ENCODE data around the gene TKTL1. TPM values are rescaled to one million over a fixed set of nuclear protein-coding genes. Genes with fewer than 3 reads are reported as not detected.

TKTL1 gene
- total and polyA plus RNA-seq, 2 of the 4 experiments (the other 2 are of a cell fraction): not detected

DNA sequence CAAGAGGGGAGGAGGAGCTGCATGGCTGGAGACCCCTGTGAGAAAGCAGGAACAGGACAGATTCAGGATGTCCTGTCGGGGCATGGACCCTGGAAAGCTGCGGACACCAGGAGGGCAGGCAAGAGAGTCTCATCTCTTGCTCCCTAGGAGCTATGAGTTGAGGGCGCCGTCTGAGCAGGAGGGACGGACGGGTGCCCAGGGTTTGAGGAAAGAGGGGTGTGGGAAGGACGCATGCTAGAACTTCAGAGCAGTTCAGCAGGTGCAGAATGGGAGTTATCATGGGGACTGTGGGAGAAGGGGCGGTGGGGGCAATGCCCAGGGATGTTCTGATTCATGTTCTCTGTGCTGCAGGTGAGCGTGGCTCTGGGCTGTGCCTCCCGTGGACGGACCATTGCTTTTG is 24.8 kb downstream of the TKTL1 start:
- intact Hi-C loops (cut with micrococcal nuclease) (no loop called here), in situ Hi-C loops (cut with MboI; ENCODE audit: low sequenced_read_pairs) (no loop called here), dilution Hi-C loops (cut with HindIII; ENCODE audit: low sequenced_read_pairs, unreplicated experiment) (no loop called here)
- Histone ChIP-seq H2BK5ac (ENCODE audit: low read depth, low read length, poor library complexity, severe bottlenecking) (no peak overlapping the region), H2BK15ac (ENCODE audit: low read depth, low read length) (no peak overlapping the region), H3K4ac (ENCODE audit: low read depth, low read length) (no peak overlapping the region), H3K9ac (ENCODE audit: low read depth, low read length) (no peak overlapping the region), H3K9me3 (ENCODE audit: control insufficient read depth, insufficient read depth, low read length) (no peaks in the 10 kb centered on the region), H2AK5ac (ENCODE audit: low read depth, low read length) (no peak overlapping the region), H3K18ac (ENCODE audit: low read depth, low read length) (no peak overlapping the region), H3K4me1 (ENCODE audit: control insufficient read depth, insufficient read depth, low read length) (peaks cover 3% of the 10 kb centered on the region; the same call in 1 of the 2 replicates), H2AFZ (replicated peaks; ENCODE audit: low read length, poor library complexity) (no peak overlapping the region), H4K20me1 (ENCODE audit: insufficient read depth, low read length) (no peaks in the 10 kb centered on the region), H3K36me3 (ENCODE audit: control insufficient read depth, insufficient read depth, low read length) (no peaks in the 10 kb centered on the region), H3K14ac (replicated peaks; ENCODE audit: low read depth, low read length) (no peak overlapping the region), H4K8ac (ENCODE audit: low read depth in 2 of 2, low read length in 2 of 2) (no peak overlapping the region), H3K4me3 (ENCODE audit: insufficient read depth, low read depth, low read length) (no peak overlapping the region), H3K27me3 (ENCODE audit: control insufficient read depth, insufficient read depth, low read length) (peaks cover 41% of the 10 kb centered on the region), H3K79me1 (ENCODE audit: low read depth in 1 of 2, low read length in 2 of 2) (no peaks in the 10 kb centered on the region), H2AK9ac (replicated peaks; ENCODE audit: low read depth, low read length, poor library complexity) (no peak overlapping the region), H3K27ac (ENCODE audit: insufficient read depth, low read length) (no peak overlapping the region), H3K23ac (ENCODE audit: low read depth, low read length) (no peak overlapping the region), H3K9me1 (ENCODE audit: insufficient read depth, low read length) (no peaks in the 10 kb centered on the region), H4K91ac (ENCODE audit: insufficient read depth, low read depth, low read length) (no peak overlapping the region), H2BK20ac (ENCODE audit: low read depth, low read length) (no peak overlapping the region), H3K56ac (ENCODE audit: extremely low read depth, insufficient read depth, low read length) (no peak overlapping the region), H2BK120ac (ENCODE audit: low read depth, low read length) (no peak overlapping the region), H3K4me2 (ENCODE audit: low read depth, low read length) (no peak overlapping the region), H4K5ac (ENCODE audit: low read depth, low read length) (no peak overlapping the region)
- TF ChIP-seq SMC3 (IDR thresholded peaks at IDR 0.05; ENCODE audit: low read depth, low read length) (no peak), MAZ (IDR thresholded peaks at IDR 0.05; ENCODE audit: borderline replicate concordance, low read depth, low read length) (no peak), BHLHE40 (IDR thresholded peaks at IDR 0.05; ENCODE audit: low read depth, low read length) (no peak), RAD21 (IDR thresholded peaks at IDR 0.05; ENCODE audit: low read length) (no peak), MAFK (IDR thresholded peaks at IDR 0.05; ENCODE audit: low read depth, low read length) (no peak), MXI1 (IDR thresholded peaks at IDR 0.05; ENCODE audit: borderline replicate concordance, low read depth, low read length) (no peak), RFX5 (IDR thresholded peaks at IDR 0.05; ENCODE audit: low read depth, low read length) (no peak), CEBPB (IDR thresholded peaks at IDR 0.05; ENCODE audit: low read depth, low read length) (no peak), FOS (IDR thresholded peaks at IDR 0.05; ENCODE audit: low read depth, low read length) (no peak), RCOR1 (IDR thresholded peaks at IDR 0.05; ENCODE audit: insufficient replicate concordance, low read length) (no peak), CHD1 (IDR thresholded peaks at IDR 0.05; ENCODE audit: low read depth, low read length) (no peak), NFE2L2 (IDR thresholded peaks at IDR 0.05; ENCODE audit: low read depth, low read length) (no peak), POLR2A (IDR thresholded peaks at IDR 0.05; ENCODE audit: low read depth, low read length) (no peak)
- TF ChIP-seq, protein P1, sequence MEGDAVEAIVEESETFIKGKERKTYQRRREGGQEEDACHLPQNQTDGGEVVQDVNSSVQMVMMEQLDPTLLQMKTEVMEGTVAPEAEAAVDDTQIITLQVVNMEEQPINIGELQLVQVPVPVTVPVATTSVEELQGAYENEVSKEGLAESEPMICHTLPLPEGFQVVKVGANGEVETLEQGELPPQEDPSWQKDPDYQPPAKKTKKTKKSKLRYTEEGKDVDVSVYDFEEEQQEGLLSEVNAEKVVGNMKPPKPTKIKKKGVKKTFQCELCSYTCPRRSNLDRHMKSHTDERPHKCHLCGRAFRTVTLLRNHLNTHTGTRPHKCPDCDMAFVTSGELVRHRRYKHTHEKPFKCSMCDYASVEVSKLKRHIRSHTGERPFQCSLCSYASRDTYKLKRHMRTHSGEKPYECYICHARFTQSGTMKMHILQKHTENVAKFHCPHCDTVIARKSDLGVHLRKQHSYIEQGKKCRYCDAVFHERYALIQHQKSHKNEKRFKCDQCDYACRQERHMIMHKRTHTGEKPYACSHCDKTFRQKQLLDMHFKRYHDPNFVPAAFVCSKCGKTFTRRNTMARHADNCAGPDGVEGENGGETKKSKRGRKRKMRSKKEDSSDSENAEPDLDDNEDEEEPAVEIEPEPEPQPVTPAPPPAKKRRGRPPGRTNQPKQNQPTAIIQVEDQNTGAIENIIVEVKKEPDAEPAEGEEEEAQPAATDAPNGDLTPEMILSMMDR (conservative IDR thresholded peaks at IDR 0.05; ENCODE audit: low read depth, low read length): no peak
- TF ChIP-seq, protein P2, sequence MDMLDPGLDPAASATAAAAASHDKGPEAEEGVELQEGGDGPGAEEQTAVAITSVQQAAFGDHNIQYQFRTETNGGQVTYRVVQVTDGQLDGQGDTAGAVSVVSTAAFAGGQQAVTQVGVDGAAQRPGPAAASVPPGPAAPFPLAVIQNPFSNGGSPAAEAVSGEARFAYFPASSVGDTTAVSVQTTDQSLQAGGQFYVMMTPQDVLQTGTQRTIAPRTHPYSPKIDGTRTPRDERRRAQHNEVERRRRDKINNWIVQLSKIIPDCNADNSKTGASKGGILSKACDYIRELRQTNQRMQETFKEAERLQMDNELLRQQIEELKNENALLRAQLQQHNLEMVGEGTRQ (IDR thresholded peaks at IDR 0.05; ENCODE audit: low read depth, low read length): no peak
- TF ChIP-seq, protein P3, sequence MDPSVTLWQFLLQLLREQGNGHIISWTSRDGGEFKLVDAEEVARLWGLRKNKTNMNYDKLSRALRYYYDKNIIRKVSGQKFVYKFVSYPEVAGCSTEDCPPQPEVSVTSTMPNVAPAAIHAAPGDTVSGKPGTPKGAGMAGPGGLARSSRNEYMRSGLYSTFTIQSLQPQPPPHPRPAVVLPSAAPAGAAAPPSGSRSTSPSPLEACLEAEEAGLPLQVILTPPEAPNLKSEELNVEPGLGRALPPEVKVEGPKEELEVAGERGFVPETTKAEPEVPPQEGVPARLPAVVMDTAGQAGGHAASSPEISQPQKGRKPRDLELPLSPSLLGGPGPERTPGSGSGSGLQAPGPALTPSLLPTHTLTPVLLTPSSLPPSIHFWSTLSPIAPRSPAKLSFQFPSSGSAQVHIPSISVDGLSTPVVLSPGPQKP (IDR thresholded peaks at IDR 0.05; ENCODE audit: borderline replicate concordance, low read depth, low read length): no peak
- BruUV-seq (replicated peaks): no TSS peak
- CTCF ChIA-PET: no interaction called here
- DNase-seq (no peak), ATAC-seq (ENCODE audit: low read depth) (no peak)
- POLR2A ChIA-PET (ENCODE audit: unreplicated experiment): no interaction called here
- 79% methylated on average over 6 of the region's 11 CpGs; no CpG with 5 or more reads in 1 of the 2 experiments for WGBS, 2 experiments (ENCODE audit: extremely low coverage in 2 of 2, insufficient read length in 1 of 2)
